Choroid plexus epithelial cell (primary cell): ENCODE measurements around the gene DPPA2.

Experiments used
- DNase-seq: peaks from one replicate; pipeline ENCODE4 v3.0.0-alpha.2; 2010; ENCODE audit warnings: low read depth
- H3K4me3 ChIP-seq: 2 replicates; pipeline ENCODE4 v1.5.1; 2011; ENCODE audit warnings: low read depth, mild to moderate bottlenecking, control low read depth, low read length, moderate library complexity
- TF ChIP-seq, protein P1 (sequence below): conservative IDR thresholded peaks from 2 replicates; pipeline ENCODE4 v1.5.1; 2011; ENCODE audit warnings: low read depth, mild to moderate bottlenecking, control low read depth, inconsistent platforms, low read length, moderate library complexity

The DPPA2 gene

DNA sequence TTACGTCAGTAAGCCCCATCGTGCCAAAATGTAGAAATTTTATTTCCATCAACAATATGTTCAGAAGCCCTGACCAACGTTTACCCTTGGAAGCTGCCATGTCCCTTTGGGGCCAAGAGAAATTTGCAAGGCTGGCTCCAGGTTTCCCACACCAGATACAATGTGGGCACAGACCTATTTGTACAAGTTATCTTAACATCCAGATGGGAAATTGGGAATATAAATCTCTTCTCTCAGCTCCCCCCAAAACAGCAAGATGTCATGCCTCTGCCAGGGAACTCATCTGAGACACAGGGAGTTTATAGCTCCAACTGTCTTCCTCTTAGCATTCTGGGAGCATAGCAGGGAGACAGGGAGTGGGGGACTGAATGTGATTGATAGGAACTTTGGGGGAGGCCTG is 9.3 kb upstream of the DPPA2 start:
- H3K4me3 ChIP-seq = no peak overlapping the region
- TF ChIP-seq, protein P1, sequence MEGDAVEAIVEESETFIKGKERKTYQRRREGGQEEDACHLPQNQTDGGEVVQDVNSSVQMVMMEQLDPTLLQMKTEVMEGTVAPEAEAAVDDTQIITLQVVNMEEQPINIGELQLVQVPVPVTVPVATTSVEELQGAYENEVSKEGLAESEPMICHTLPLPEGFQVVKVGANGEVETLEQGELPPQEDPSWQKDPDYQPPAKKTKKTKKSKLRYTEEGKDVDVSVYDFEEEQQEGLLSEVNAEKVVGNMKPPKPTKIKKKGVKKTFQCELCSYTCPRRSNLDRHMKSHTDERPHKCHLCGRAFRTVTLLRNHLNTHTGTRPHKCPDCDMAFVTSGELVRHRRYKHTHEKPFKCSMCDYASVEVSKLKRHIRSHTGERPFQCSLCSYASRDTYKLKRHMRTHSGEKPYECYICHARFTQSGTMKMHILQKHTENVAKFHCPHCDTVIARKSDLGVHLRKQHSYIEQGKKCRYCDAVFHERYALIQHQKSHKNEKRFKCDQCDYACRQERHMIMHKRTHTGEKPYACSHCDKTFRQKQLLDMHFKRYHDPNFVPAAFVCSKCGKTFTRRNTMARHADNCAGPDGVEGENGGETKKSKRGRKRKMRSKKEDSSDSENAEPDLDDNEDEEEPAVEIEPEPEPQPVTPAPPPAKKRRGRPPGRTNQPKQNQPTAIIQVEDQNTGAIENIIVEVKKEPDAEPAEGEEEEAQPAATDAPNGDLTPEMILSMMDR = no peak

DNA sequence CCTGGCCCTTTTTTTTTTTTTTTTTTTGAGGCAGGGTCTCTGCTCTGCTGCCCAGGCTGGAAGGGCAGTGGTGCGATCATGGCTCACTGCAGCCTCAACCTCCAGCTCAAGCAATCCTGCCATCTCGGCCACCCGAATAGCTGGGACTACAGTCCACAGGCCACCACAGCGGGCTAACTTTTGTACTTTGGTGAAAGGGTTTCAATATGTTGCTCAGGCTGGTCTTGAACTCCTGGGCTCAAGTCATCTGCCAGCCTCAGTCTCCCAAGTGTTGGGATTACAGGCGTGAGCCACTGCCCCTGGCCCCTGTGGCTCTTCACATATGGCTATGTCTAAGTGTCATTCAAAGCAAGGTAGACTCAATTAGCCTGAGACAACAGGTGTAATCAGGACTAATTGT is 8.8 kb upstream of the DPPA2 start:
- DNase-seq = no peak
- H3K4me3 ChIP-seq = no peak overlapping the region
- TF ChIP-seq, protein P1 = no peak

More for the DNA sequence above, 9.3 kb upstream of the DPPA2 start:
- DNase-seq = no peak

DNA sequence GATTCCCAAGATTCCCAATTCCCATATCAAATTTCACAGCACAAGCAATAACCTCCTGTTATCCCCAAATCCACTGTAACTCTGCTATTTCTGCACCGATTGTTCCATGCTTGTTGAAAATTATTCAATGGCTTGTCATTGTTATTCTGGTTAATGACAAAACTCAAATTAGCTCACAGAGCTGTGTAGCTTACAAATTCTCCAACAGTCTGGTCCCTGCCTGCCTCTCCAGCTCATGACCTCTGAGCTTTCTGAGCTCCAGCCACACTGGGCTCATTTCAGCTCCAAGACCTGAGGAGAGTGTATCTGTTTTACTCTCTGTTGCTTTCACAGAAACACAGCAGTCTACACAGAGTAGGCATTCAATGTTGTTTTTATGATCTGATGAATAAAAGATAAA is 3.3 kb downstream of the DPPA2 start:
- H3K4me3 ChIP-seq = no peak overlapping the region
- TF ChIP-seq, protein P1 = no peak
- DNase-seq = no peak

DNA sequence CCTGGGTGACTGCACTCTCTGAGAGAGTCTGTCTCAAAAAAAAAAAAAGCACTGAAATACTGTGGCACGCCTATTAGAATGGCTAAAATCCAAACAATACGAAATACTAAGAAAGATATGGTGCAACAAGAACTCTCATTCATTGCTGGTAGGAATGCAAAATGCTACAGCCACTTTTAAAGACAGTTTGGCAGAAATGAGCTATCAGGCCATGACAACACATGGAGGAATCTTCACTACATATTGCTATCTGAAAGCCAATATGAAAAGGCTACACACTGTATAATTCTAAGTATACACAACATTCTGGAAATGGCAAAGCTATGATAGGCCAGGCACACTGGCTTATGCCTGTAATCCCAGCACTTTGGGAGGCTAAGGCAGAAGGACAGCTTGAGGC is 18.8 kb downstream of the DPPA2 start:
- TF ChIP-seq, protein P1 = no peak
- DNase-seq = no peak
- H3K4me3 ChIP-seq = no peak overlapping the region

DNA sequence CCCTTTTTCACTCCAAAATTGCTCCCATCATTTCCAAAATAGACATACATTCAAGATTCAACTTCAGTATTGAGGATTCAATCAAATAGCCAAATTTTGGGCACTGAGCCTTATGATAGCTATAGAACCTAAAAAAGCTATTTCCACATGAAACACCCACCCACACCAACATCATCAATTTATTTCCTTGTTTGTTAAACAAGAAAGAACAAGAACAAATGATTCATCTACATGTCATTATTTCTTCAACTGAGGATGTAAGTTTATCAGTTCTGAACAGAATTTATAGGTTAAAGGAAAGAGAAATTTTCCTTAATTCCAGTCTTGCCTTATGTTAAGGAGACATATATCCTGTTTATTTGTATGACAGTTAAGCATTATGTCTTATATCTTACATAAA is 32.2 kb downstream of the DPPA2 start:
- no peak for DNase-seq
- no peak overlapping the region for H3K4me3 ChIP-seq
- TF ChIP-seq, protein P1 = no peak

DNA sequence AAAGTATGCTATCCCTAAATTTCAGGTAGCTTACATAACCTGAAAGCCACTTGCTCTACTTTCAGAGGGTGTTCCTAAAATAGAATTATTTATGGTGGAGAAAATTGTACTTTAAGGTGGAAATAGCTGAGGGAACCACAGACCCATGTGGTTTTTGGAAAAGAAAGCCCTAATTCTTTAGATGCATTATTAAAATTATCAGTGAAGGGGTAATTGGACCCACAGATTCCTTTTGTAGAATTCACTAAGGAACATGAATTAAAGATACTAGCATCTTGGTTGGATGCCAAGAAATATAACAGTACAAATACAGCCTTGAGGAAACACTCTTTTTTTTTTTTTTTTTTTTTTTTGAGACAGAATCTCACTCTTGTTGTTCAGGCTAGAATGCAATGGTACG is 37.8 kb downstream of the DPPA2 start:
- peak; percentile 13 for DNase-seq
- TF ChIP-seq, protein P1 = no peak

DNA sequence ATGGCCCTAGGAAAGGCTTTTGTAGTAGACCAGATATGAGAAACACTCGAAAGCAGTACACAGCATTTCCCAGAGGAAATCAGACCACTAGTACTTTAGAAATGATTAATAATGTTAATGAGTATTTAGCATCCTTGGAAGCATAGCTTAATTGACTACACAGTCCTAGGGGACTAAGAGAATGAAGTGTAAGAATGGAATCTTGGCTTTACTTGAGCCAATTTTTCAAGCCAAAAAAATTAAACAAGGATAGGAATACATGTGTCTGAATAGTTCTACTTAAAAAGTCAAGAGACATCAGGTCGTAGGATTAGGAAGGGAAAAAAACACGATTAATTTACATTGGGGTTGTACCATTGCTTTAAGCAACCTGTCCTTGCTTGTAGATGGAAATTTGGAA is 38.2 kb downstream of the DPPA2 start:
- TF ChIP-seq, protein P1 = no peak
- DNase-seq = no peak
- no peak overlapping the region for H3K4me3 ChIP-seq

More for the DNA sequence above, 37.8 kb downstream of the DPPA2 start:
- H3K4me3 ChIP-seq = no peak overlapping the region
